NB4 (cell line): ENCODE data around the gene DCAF6.

ENCODE experiments used
- POLR2A ChIP-seq: IDR thresholded peaks from 2 replicates; pipeline ENCODE4 v1.6.1; 2011; ENCODE audit warnings: mild to moderate bottlenecking; ENCODE audit not compliant: insufficient read length; ENCODE audit errors: extremely low read depth
- TF ChIP-seq, protein P1 (sequence below): IDR thresholded peaks from one replicate; pipeline ENCODE4 v1.5.1; 2012; ENCODE audit warnings: low read depth, low read length
- TF ChIP-seq, protein P2 (sequence below): IDR thresholded peaks from 2 replicates; pipeline ENCODE4 v1.6.1; 2011; ENCODE audit warnings: low read depth, low read length

DNA sequence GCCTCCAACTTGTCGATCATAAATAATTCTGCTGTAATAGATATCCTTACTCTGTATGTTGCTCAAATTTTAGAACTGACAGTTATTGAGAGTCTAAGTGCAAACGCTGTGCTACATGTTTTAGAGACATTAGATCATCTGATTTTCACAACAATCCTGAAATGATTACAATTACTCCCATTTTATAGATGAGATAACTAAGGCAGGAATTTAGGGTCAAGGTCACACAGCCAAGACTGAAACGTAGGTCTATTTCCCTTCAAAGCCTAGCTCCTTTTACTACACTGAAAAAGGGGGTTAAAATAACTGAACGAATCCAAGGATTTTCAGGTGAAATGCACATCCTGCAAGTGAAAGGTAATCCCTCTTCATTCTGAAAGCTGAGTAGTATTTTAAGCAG is 2.7 kb upstream of the DCAF6 start:
- TF ChIP-seq, protein P1, sequence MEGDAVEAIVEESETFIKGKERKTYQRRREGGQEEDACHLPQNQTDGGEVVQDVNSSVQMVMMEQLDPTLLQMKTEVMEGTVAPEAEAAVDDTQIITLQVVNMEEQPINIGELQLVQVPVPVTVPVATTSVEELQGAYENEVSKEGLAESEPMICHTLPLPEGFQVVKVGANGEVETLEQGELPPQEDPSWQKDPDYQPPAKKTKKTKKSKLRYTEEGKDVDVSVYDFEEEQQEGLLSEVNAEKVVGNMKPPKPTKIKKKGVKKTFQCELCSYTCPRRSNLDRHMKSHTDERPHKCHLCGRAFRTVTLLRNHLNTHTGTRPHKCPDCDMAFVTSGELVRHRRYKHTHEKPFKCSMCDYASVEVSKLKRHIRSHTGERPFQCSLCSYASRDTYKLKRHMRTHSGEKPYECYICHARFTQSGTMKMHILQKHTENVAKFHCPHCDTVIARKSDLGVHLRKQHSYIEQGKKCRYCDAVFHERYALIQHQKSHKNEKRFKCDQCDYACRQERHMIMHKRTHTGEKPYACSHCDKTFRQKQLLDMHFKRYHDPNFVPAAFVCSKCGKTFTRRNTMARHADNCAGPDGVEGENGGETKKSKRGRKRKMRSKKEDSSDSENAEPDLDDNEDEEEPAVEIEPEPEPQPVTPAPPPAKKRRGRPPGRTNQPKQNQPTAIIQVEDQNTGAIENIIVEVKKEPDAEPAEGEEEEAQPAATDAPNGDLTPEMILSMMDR, result no peak
- no peak for TF ChIP-seq POLR2A
- TF ChIP-seq, protein P2, sequence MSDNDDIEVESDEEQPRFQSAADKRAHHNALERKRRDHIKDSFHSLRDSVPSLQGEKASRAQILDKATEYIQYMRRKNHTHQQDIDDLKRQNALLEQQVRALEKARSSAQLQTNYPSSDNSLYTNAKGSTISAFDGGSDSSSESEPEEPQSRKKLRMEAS, result no peak
